22Rv1 (cell line): Measurements from ENCODE around the gene TMPRSS7.

ENCODE experiments used
- CTCF ChIP-seq: fragments of 450-650 bp; IDR thresholded peaks from 2 replicates; pipeline ENCODE4 v1.5.1; 2017; ENCODE audit warnings: mild to moderate bottlenecking
- ZFX ChIP-seq: fragments of 450-650 bp; IDR thresholded peaks from 2 replicates; pipeline ENCODE4 v1.6.1; 2017; ENCODE audit warnings: antibody characterized with exemption, borderline replicate concordance

DNA sequence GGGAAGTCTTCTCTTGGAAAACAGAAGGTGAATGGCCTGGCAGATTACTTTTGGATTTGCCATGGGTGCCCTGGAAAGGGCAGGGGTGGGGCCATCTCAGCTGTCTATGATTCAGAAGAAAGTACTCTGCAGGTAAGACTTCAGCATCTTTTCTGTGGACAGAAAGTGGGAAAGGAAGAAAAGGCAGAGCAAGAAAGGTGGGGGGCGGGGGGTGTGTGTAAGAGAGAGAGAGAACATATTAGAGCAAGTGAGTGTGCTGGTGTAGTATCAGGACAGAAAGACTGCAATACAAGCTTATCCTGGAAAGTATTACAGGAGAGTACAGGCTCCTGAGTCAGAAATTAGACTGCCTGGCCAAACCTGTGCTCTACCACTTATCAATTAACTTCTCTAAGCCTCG, 30.3 kb upstream of the TMPRSS7 start:
- no peak for TF ChIP-seq ZFX
- TF ChIP-seq CTCF, result no peak
